ENCODE measurements around the gene CDKL2. TPM values are rescaled to one million over a fixed set of nuclear protein-coding genes. Genes with fewer than 3 reads are reported as not detected.
A peak's percentile ranks its signal among the peaks of the same experiment; 100 is the strongest.

Gene CDKL2
- polyA plus RNA-seq, 1 donor from 2014 or later, result 25.7 TPM

DNA sequence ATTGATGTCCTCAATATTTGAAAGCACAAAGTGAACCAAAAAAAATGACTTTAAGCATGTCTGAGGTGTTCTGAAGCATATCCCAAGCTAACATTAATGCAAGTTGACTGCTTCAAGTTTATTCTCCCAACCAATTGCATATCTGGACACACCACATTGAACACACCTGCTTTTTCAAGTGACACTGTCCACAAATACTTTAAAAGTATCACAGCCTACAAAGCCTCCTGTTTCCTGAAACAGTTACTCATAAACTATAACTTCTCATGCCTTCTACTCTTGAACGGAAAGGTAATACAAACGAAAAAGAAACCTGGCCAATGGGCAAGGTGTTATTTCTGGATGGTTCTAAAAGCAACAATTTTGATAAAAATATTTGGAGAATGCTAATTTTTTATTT lies 1.1 kb downstream of the CDKL2 start:
- Histone ChIP-seq H3K27me3 (ENCODE audit: insufficient read depth, low read depth, low read length) (no peaks in the 10 kb centered on the region), H3K9me2 (ENCODE audit: insufficient read depth, low read length) (no peaks in the 10 kb centered on the region), H3F3A (ENCODE audit: insufficient read depth, low read length, poor library complexity, severe bottlenecking) (no peaks in the 10 kb centered on the region), H4K20me1 (ENCODE audit: insufficient read depth) (no peaks in the 10 kb centered on the region), H3K9me3 (ENCODE audit: low read length) (no peaks in the 10 kb centered on the region), H3K27ac (ENCODE audit: low read length) (no peak overlapping the region), H3K79me2 (replicated peaks; ENCODE audit: insufficient read depth, low read length) (no peaks in the 10 kb centered on the region), H3K9ac (ENCODE audit: low read length) (no peak overlapping the region), H2AFZ (ENCODE audit: low read depth, low read length) (no peak overlapping the region), H3K36me3 (ENCODE audit: insufficient read depth, low read length) (no peaks in the 10 kb centered on the region), H3K4me3 (ENCODE audit: low read length) (peak overlapping the region; percentile 96), H3K4me2 (ENCODE audit: low read length) (peak overlapping the region; percentile 68)
- no peak for TF ChIP-seq POLR2AphosphoS5 (IDR thresholded peaks at IDR 0.05)
- no peak for TF ChIP-seq EZH2 (IDR thresholded peaks at IDR 0.05; ENCODE audit: borderline replicate concordance, insufficient read depth, low read length, poor library complexity, severe bottlenecking)
- TF ChIP-seq CTCF (IDR thresholded peaks at IDR 0.05; ENCODE audit: poor library complexity, severe bottlenecking), result no peak
- no peak for TF ChIP-seq REST (IDR thresholded peaks at IDR 0.05; ENCODE audit: borderline replicate concordance)
- no peak for TF ChIP-seq MXI1 (conservative IDR thresholded peaks at IDR 0.05; ENCODE audit: poor library complexity, severe bottlenecking)
- TF ChIP-seq RAD21 (conservative IDR thresholded peaks at IDR 0.05), result no peak
- no peak for TF ChIP-seq EP300 (conservative IDR thresholded peaks at IDR 0.05; ENCODE audit: poor library complexity, severe bottlenecking)
- no peak for TF ChIP-seq SMC3 (conservative IDR thresholded peaks at IDR 0.05; ENCODE audit: poor library complexity)

- no peaks in the 10 kb centered on the region for H3K79me2 ChIP-seq (replicated peaks; ENCODE audit: insufficient read depth, low read length)
- H3K9me3 ChIP-seq (ENCODE audit: low read length), result no peaks in the 10 kb centered on the region
- TF ChIP-seq RAD21 (conservative IDR thresholded peaks at IDR 0.05) (no peak), TAF1 (IDR thresholded peaks at IDR 0.05; ENCODE audit: low read depth) (no peak), SMC3 (conservative IDR thresholded peaks at IDR 0.05; ENCODE audit: poor library complexity) (no peak), POLR2AphosphoS5 (IDR thresholded peaks at IDR 0.05) (no peak), REST (IDR thresholded peaks at IDR 0.05; ENCODE audit: borderline replicate concordance) (no peak)
- no peaks in the 10 kb centered on the region for H3F3A ChIP-seq (ENCODE audit: insufficient read depth, low read length, poor library complexity, severe bottlenecking)
- H3K27ac ChIP-seq (ENCODE audit: low read length), result no peak overlapping the region
- H3K9me2 ChIP-seq (ENCODE audit: insufficient read depth, low read length), result no peaks in the 10 kb centered on the region
- H3K4me2 ChIP-seq (ENCODE audit: low read length), result no peak overlapping the region
- no peak overlapping the region for H2AFZ ChIP-seq (ENCODE audit: low read depth, low read length)
- no peak overlapping the region for H3K9ac ChIP-seq (ENCODE audit: low read length)
- no peaks in the 10 kb centered on the region for H4K20me1 ChIP-seq (ENCODE audit: insufficient read depth)
- no peaks in the 10 kb centered on the region for H3K36me3 ChIP-seq (ENCODE audit: insufficient read depth, low read length)
- no peaks in the 10 kb centered on the region for H3K27me3 ChIP-seq (ENCODE audit: insufficient read depth, low read depth, low read length)
- no peak overlapping the region for H3K4me3 ChIP-seq (ENCODE audit: low read length)
Observed at GRCh38 chr4:75623026-75623425, 7.3 kb downstream of the CDKL2 start.

Measured in neural cell (in vitro differentiated cells).